Stimulated activated CD8-positive, alpha-beta memory T cell treated with anti-CD3 and anti-CD28 coated beads, Interleukin-2, amount 100 ng/mL, for 48 hours (primary cell): ENCODE measurements around the gene POC1A.

Source experiments
- DNase-seq, 2 donors: peaks; one replicate each; pipeline ENCODE4 v3.0.0-alpha.2; 2020; ENCODE audit warnings: low read depth in 2 of 2

POC1A gene

GRCh38 chr3:52104684-52105640 lies 49.3 kb downstream of the POC1A start:
- no peak for DNase-seq

- no peak for DNase-seq
These were observed 51.3 kb downstream of the POC1A start for GRCh38 chr3:52102934-52103333.

GRCh38 chr3:52099001-52099401 lies 55.2 kb downstream of the POC1A start:
- DNase-seq = no peak

GRCh38 chr3:52097851-52098507 lies 56.2 kb downstream of the POC1A start:
- DNase-seq = no peak

- DNase-seq = no peak
These were observed 58.0 kb downstream of the POC1A start for GRCh38 chr3:52095990-52096775.

- DNase-seq = no peak
These were observed 59.4 kb downstream of the POC1A start for GRCh38 chr3:52094571-52095485.

- DNase-seq = no peak
These were observed 60.3 kb downstream of the POC1A start for GRCh38 chr3:52093756-52094545.

GRCh38 chr3:52092891-52093290 lies 61.3 kb downstream of the POC1A start:
- no peak for DNase-seq

GRCh38 chr3:52092271-52092660 lies 62.0 kb downstream of the POC1A start:
- DNase-seq = no peak

- DNase-seq = no peak
These were observed 62.5 kb downstream of the POC1A start for GRCh38 chr3:52091586-52092270.

- no peak for DNase-seq
These were observed 63.2 kb downstream of the POC1A start for GRCh38 chr3:52090933-52091468.

GRCh38 chr3:52090131-52090932 lies 63.9 kb downstream of the POC1A start:
- no peak for DNase-seq

- no peak for DNase-seq
These were observed 64.5 kb downstream of the POC1A start for GRCh38 chr3:52089691-52090090.

GRCh38 chr3:52088445-52089367 lies 65.5 kb downstream of the POC1A start:
- DNase-seq = no peak

GRCh38 chr3:52087731-52088130 lies 66.5 kb downstream of the POC1A start:
- no peak for DNase-seq

- no peak for DNase-seq
These were observed 67.1 kb downstream of the POC1A start for GRCh38 chr3:52086976-52087663.

GRCh38 chr3:52086461-52086860 lies 67.8 kb downstream of the POC1A start:
- no peak for DNase-seq
